Measurements from ENCODE around the gene SCUBE3. TPM values are rescaled to one million over a fixed set of nuclear protein-coding genes. Genes with fewer than 3 reads are reported as not detected.

The SCUBE3 gene
- total RNA-seq, 2 donors from 2014 or later: 0.04 TPM; not detected in 1

DNA sequence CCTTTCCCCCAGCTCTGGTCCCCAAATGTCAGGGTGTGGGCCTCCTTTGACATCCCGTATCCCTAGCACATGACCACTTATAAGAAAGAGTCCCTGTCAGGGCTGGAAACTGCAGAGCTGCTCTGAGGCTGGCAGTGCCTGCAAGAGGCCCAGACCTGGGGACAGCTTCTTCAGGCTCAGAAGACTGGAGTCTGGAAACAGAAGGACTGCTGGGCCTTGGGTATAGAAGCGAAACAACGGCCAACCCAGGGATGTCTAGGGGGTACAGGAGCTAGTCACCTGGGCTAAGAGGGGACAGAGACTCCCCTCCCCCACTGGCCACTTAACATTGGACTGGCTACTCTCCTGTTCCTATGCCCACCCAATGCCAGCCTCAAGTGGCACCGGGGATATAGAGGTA lies 4.7 kb downstream of the SCUBE3 start:
- no peak for DNase-seq (ENCODE audit: low spot score in 2 of 2)
- no peaks in the 10 kb centered on the region for H3K9me3 Mint-ChIP-seq
- no peak for ATAC-seq

DNA sequence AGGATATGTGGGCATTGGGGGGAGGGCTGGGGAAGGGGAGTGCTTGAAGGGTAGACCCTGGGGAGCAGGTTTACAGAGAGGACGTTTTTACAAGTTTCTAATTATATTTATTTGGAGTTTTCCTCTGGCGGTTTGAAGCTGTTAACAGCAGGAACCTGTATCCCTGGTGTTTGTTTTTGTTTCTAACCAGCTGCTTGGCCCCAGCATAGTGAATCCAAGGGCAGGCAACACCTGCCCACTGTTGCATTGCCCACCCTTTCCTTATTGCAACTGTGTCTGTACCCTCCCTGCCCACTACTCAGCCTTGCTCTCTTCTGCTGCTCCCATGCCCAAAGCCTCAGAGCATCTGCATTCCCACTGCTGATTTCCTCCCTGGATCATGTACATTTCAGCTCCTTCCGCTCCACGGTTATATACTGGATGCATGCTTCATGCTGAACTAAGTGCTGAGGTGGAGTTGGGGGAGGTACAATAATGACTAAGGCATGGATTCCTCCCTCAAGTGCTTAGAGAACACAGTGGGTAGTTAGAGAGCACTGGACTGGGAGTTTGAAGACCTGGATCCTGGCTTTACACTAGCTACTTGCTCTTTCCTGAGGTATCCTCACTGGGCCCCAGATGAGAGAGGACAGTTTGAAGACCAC lies 6.0 kb downstream of the SCUBE3 start:
- H3K9me3 Mint-ChIP-seq: no peaks in the 10 kb centered on the region
- DNase-seq (ENCODE audit: low spot score in 2 of 2): no peak
- ATAC-seq: no peak
- H3K36me3 Mint-ChIP-seq: no peaks in the 10 kb centered on the region
- no peak overlapping the region for H3K27ac Mint-ChIP-seq

More for the DNA sequence above, 4.7 kb downstream of the SCUBE3 start:
- H3K27ac Mint-ChIP-seq: no peak overlapping the region
- H3K36me3 Mint-ChIP-seq: no peaks in the 10 kb centered on the region

GRCh38 chr6:35220711-35221110 lies 7.0 kb downstream of the SCUBE3 start:
- ATAC-seq (peak in 1 of 2 donors; percentile 13), DNase-seq (ENCODE audit: low spot score in 2 of 2) (no peak)
- Mint-ChIP-seq H3K36me3 (no peaks in the 10 kb centered on the region), H3K9me3 (no peaks in the 10 kb centered on the region), H3K27ac (no peak overlapping the region)

DNA sequence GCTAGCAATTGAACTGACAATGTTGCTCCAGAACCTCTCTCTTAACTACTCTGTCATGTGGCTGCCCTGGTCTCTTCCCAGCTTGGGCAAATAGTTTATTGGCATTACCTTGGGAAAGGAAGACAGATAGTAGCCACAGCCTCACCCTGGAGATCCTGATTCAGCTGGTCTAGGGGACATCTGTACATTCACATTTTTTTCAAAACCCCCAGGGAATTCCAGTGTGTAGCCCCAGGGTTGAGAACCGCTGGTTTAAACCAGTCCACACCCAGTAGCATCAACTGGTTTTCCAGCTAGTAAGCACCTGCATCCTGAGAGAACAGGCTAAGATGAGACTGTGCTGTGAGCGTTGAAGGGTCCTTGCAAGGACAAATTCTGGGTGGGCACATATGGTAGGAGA lies 9.6 kb downstream of the SCUBE3 start:
- no peak for ATAC-seq
- H3K9me3 Mint-ChIP-seq: no peaks in the 10 kb centered on the region
- H3K36me3 Mint-ChIP-seq: no peaks in the 10 kb centered on the region
- DNase-seq (ENCODE audit: low spot score in 2 of 2): no peak
- no peak overlapping the region for H3K27ac Mint-ChIP-seq

- H3K9me3 Mint-ChIP-seq: no peaks in the 10 kb centered on the region
- no peaks in the 10 kb centered on the region for H3K36me3 Mint-ChIP-seq
- no peak for ATAC-seq
- H3K27ac Mint-ChIP-seq: no peak overlapping the region
- DNase-seq (ENCODE audit: low spot score in 2 of 2): no peak
These were observed 11.0 kb downstream of the SCUBE3 start for GRCh38 chr6:35224720-35225119.

DNA sequence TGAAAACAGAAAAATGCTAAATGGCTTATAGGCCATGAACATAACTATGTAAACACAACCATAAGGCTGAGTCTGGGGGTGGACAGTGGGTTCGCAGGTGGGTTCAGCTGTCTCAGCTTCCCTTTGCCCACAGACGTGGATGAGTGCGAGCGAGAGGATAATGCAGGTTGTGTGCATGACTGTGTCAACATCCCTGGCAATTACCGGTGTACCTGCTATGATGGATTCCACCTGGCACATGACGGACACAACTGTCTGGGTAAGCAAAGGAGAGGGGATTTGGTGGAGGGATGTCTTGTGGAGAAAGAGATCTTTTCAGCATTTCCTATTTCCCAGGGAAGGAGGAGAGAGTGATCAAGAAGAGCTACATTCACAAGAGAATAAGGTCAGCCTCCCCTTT lies 14.7 kb downstream of the SCUBE3 start:
- H3K36me3 Mint-ChIP-seq: no peaks in the 10 kb centered on the region
- ATAC-seq: no peak
- no peak for DNase-seq (ENCODE audit: low spot score in 2 of 2)
- H3K9me3 Mint-ChIP-seq: no peaks in the 10 kb centered on the region
- peak overlapping the region in 1 of 2 donors; percentile 86 for H3K27ac Mint-ChIP-seq

GRCh38 chr6:35229304-35229703 lies 15.5 kb downstream of the SCUBE3 start:
- no peak overlapping the region for H3K27ac Mint-ChIP-seq
- H3K36me3 Mint-ChIP-seq: no peaks in the 10 kb centered on the region
- no peak for DNase-seq (ENCODE audit: low spot score in 2 of 2)
- no peaks in the 10 kb centered on the region for H3K9me3 Mint-ChIP-seq
- no peak for ATAC-seq

- no peaks in the 10 kb centered on the region for H3K9me3 Mint-ChIP-seq
- ATAC-seq: no peak
- DNase-seq (ENCODE audit: low spot score in 2 of 2): no peak
- H3K36me3 Mint-ChIP-seq: peaks cover 0 to 6% of the 10 kb centered on the region in 2 donors
- H3K27ac Mint-ChIP-seq: no peak overlapping the region
These were observed 16.7 kb downstream of the SCUBE3 start for GRCh38 chr6:35230498-35230897.

- DNase-seq (ENCODE audit: low spot score in 2 of 2) (no peak), ATAC-seq (no peak)
- Mint-ChIP-seq H3K36me3 (peaks cover 0 to 6% of the 10 kb centered on the region in 2 donors), H3K9me3 (no peaks in the 10 kb centered on the region), H3K27ac (no peak overlapping the region)
These were observed 17.2 kb downstream of the SCUBE3 start for GRCh38 chr6:35230950-35231349.

- Mint-ChIP-seq H3K36me3 (peaks cover 0 to 6% of the 10 kb centered on the region in 2 donors), H3K9me3 (no peaks in the 10 kb centered on the region), H3K27ac (no peak overlapping the region)
- DNase-seq (ENCODE audit: low spot score in 2 of 2) (no peak), ATAC-seq (no peak)
These were observed 17.8 kb downstream of the SCUBE3 start for GRCh38 chr6:35231563-35231962.

- H3K36me3 Mint-ChIP-seq: peaks cover 0 to 6% of the 10 kb centered on the region in 2 donors
- H3K27ac Mint-ChIP-seq: no peak overlapping the region
- ATAC-seq (no peak), DNase-seq (ENCODE audit: low spot score in 2 of 2) (no peak)
- H3K9me3 Mint-ChIP-seq: no peaks in the 10 kb centered on the region
These were observed 21.1 kb downstream of the SCUBE3 start for GRCh38 chr6:35234901-35235300.

- ATAC-seq (no peak), DNase-seq (ENCODE audit: low spot score in 2 of 2) (no peak)
- H3K36me3 Mint-ChIP-seq: peaks cover 0 to 6% of the 10 kb centered on the region in 2 donors
- no peaks in the 10 kb centered on the region for H3K9me3 Mint-ChIP-seq
- no peak overlapping the region for H3K27ac Mint-ChIP-seq
These were observed 22.5 kb downstream of the SCUBE3 start for GRCh38 chr6:35236223-35236622.

DNA sequence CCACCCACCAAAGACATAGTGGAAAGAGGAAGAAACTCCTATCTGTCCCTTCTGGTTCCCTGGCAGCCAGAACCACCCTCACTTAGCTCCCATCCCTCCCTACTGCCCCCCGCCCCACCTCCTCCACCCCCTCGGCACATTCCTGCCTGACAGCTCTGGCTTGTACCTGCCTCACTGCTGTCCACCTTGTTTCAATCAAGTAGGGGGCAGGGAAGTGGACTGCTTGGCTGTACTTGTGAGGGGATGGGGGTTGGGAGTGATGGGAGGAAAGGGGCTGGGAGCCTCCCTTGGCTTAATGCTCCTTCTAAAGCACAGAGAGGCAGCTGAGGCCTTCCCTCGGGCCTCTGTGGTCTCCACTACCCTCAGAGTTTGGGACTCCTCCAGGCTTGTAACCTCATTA lies 23.7 kb downstream of the SCUBE3 start:
- ATAC-seq: no peak
- no peak for DNase-seq (ENCODE audit: low spot score in 2 of 2)
- Mint-ChIP-seq H3K9me3 (no peaks in the 10 kb centered on the region), H3K36me3 (peaks cover 0 to 6% of the 10 kb centered on the region in 2 donors), H3K27ac (no peak overlapping the region)

GRCh38 chr6:35238843-35239289 lies 25.1 kb downstream of the SCUBE3 start:
- Mint-ChIP-seq H3K9me3 (no peaks in the 10 kb centered on the region), H3K36me3 (peaks cover 0 to 6% of the 10 kb centered on the region in 2 donors), H3K27ac (no peak overlapping the region)
- no peak for DNase-seq (ENCODE audit: low spot score in 2 of 2)
- no peak for ATAC-seq

DNA sequence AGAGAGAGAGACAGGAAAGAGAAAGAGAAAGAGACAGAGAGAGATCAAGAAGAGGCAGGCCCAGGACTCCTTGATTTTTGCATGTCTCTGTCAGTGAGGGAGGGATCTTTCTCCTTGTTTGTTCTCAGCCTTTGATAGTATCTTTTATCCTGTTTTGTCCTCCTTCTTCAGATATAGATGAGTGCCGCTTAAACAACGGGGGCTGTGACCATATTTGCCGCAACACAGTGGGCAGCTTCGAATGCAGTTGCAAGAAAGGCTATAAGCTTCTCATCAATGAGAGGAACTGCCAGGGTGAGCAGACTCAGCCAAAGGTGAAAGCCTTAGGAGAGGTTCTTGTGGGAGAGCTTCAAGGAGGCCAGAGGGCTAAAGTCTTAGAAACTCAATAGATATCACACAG lies 25.8 kb downstream of the SCUBE3 start:
- Mint-ChIP-seq H3K36me3 (peaks cover 0 to 5% of the 10 kb centered on the region in 2 donors), H3K27ac (no peak overlapping the region), H3K9me3 (no peaks in the 10 kb centered on the region)
- DNase-seq (ENCODE audit: low spot score in 2 of 2) (no peak), ATAC-seq (no peak)

DNA sequence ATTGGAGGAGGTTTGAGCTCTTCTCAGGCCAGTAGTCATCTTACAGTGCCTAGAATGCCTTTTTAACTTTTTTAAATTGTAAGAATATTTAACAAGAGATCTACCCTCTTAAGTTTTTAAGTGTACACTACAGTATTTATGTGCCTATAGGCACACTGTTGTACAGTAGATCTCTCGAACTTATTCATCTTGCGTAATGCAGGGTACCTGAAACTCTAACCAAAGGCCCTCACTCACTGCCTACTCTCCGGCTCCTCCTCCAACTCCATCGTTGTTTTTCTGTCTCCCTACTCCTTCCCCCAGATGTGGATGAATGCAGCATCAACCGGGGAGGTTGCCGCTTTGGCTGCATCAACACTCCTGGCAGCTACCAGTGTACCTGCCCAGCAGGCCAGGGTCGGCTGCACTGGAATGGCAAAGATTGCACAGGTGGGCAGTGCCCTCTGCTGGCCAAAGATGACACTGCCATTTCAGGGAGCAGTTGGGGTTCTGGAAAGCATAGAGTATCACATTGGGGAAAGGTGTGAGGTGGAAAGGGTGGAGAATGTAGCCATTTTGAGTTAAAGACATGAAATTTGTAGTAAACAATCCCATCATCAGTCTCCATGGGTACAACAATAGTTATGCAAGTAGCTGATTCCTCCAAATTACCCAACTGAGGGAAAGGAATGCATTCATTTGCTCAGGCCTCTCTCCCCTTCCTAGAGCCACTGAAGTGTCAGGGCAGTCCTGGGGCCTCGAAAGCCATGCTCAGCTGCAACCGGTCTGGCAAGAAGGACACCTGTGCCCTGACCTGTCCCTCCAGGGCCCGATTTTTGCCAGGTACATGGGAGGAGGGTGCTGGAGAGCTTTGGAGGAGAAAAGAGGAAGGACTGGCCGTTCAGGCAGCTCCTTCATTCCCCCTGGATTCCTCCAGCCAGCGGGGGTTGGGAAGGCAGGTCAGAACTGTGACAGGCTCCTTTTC lies 27.4 kb downstream of the SCUBE3 start:
- DNase-seq (ENCODE audit: low spot score in 2 of 2): peak; percentile 63 to 86
- H3K36me3 Mint-ChIP-seq: no peaks in the 10 kb centered on the region
- no peaks in the 10 kb centered on the region for H3K9me3 Mint-ChIP-seq
- H3K27ac Mint-ChIP-seq: no peak overlapping the region
- peak; percentile 85 for ATAC-seq

DNA sequence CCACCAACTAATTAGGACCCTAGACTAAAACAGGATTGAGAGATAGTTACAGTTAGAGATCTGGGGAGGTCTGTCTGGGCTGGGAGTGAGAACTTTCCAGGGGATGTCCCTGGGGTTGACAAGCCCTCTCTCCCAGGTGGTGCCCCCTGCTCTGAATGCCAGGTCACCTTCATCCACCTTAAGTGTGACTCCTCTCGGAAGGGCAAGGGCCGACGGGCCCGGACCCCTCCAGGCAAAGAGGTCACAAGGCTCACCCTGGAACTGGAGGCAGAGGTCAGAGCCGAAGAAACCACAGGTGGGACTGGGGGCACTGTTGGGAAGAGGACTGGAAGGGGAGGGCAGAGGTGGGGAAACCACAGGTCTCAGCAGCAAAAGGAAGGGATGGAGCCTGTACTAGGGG lies 28.7 kb downstream of the SCUBE3 start:
- ATAC-seq: no peak
- peak overlapping the region in 1 of 2 donors; percentile 12 for H3K27ac Mint-ChIP-seq
- H3K9me3 Mint-ChIP-seq: no peaks in the 10 kb centered on the region
- no peaks in the 10 kb centered on the region for H3K36me3 Mint-ChIP-seq
- no peak for DNase-seq (ENCODE audit: low spot score in 2 of 2)
